ENCODE results near the gene AKR1B1. TPM values are rescaled to one million over a fixed set of nuclear protein-coding genes. Genes with fewer than 3 reads are reported as not detected.
A peak's percentile ranks its signal among the peaks of the same experiment; 100 is the strongest.

AKR1B1 gene
- total and polyA plus RNA-seq, 9 of the 15 experiments (the other 6 are each of a cell fraction or from before 2014, with no cell fraction given): 2.0 to 10.6 (median 6.2) TPM

DNA sequence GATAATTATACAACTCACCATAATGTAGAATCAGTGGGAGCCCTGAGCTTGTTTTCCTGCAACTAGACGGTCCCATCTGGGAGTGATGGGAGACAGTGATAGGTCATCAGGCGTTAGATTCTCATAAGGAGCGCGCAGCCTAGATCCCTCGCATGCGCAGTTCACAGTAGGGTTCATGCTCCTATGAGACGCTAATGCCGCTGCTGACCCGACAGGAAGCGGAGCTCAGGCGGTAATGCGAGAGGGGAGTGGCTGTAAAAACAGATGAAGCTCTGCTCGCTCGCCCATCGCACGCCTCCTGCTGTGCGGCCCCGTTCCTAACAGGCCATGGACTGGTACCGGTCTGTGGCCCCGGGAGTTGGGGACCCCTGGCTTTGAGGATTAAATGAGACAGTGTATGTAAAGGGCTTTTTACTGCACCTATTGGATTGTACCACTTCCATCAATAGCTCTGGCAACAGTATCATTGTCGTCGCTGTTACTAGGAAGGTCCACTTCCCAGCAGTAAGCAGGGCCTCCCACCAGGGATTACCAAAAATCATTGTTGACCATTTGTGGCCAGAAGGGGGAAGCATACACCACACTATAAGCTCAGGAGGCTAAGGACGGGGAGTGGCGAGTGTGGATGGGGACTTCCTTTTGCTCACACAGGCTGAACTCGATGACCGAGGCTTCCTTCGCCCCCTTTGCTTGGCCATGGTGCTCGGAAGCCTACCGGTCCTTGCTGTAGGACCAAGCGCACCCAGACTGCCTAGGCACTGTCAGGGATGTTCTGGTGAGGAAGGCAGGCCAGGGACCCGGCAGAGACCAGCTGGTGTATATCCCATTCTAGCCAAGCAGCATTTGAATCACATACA lies 26.4 kb downstream of the AKR1B1 start (continued):
- TF ChIP-seq JUND (IDR thresholded peaks at IDR 0.05; ENCODE audit: borderline replicate concordance, low read depth, low read length) (peak; percentile 20), JUND (tag; IDR thresholded peaks at IDR 0.05; ENCODE audit: borderline replicate concordance, low read depth, low read length) (0 out of 3 replicates have a peak, but pooled peaks have one; percentile 24), RBM25 (IDR thresholded peaks at IDR 0.05; ENCODE audit: low read depth, low read length, severe bottlenecking) (no peak), RBFOX2 (IDR thresholded peaks at IDR 0.05; ENCODE audit: low read depth, low read length) (no peak), ZNF586 (CRISPR knock-in tag; conservative IDR thresholded peaks at IDR 0.05) (no peak), ZNF316 (IDR thresholded peaks at IDR 0.05) (no peak), NEUROD1 (IDR thresholded peaks at IDR 0.05; ENCODE audit: borderline replicate concordance, low read depth, low read length, partially characterized antibody) (no peak), PYGO2 (tag; IDR thresholded peaks at IDR 0.05) (no peak), CLOCK (CRISPR knock-in tag; IDR thresholded peaks at IDR 0.05; ENCODE audit: borderline replicate concordance) (no peak), MAZ (CRISPR knock-in tag; conservative IDR thresholded peaks at IDR 0.05 in 1 of 2, IDR thresholded peaks at IDR 0.05 in 1 of 2) (peak; percentile 60 to 75; a peak in 3 of 4 replicates), TBL1XR1 (IDR thresholded peaks at IDR 0.05; ENCODE audit: low read length in 2 of 2) (no peak), SRSF1 (IDR thresholded peaks at IDR 0.05; ENCODE audit: low read depth, low read length) (no peak), HMG20A (CRISPR knock-in tag; conservative IDR thresholded peaks at IDR 0.05) (no peak), MAX (CRISPR knock-in tag; IDR thresholded peaks at IDR 0.05) (no peak), PRPF4 (IDR thresholded peaks at IDR 0.05; ENCODE audit: insufficient read depth, low read depth, low read length, poor library complexity, severe bottlenecking) (no peak), FOXP1 (CRISPR knock-in tag; IDR thresholded peaks at IDR 0.05) (no peak), HEY1 (CRISPR knock-in tag; IDR thresholded peaks at IDR 0.05; ENCODE audit: borderline replicate concordance) (no peak)
- TF ChIP-seq, protein P1, sequence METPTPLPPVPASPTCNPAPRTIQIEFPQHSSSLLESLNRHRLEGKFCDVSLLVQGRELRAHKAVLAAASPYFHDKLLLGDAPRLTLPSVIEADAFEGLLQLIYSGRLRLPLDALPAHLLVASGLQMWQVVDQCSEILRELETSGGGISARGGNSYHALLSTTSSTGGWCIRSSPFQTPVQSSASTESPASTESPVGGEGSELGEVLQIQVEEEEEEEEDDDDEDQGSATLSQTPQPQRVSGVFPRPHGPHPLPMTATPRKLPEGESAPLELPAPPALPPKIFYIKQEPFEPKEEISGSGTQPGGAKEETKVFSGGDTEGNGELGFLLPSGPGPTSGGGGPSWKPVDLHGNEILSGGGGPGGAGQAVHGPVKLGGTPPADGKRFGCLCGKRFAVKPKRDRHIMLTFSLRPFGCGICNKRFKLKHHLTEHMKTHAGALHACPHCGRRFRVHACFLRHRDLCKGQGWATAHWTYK (CRISPR knock-in tag; IDR thresholded peaks at IDR 0.05): no peak
- TF ChIP-seq, protein P2, sequence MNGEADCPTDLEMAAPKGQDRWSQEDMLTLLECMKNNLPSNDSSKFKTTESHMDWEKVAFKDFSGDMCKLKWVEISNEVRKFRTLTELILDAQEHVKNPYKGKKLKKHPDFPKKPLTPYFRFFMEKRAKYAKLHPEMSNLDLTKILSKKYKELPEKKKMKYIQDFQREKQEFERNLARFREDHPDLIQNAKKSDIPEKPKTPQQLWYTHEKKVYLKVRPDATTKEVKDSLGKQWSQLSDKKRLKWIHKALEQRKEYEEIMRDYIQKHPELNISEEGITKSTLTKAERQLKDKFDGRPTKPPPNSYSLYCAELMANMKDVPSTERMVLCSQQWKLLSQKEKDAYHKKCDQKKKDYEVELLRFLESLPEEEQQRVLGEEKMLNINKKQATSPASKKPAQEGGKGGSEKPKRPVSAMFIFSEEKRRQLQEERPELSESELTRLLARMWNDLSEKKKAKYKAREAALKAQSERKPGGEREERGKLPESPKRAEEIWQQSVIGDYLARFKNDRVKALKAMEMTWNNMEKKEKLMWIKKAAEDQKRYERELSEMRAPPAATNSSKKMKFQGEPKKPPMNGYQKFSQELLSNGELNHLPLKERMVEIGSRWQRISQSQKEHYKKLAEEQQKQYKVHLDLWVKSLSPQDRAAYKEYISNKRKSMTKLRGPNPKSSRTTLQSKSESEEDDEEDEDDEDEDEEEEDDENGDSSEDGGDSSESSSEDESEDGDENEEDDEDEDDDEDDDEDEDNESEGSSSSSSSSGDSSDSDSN (IDR thresholded peaks at IDR 0.05; ENCODE audit: borderline replicate concordance in 1 of 2, low read depth in 2 of 2, low read length in 2 of 2): 0 out of 4 replicates have a peak, but pooled peaks have one; percentile 31 to 72
